Gastroesophageal sphincter (tissue), 3 donors: ENCODE data around the gene ZNF185.

Experiments used
- CTCF ChIP-seq, 4 experiments: fragments of 200-600 bp in 2 of 4; fragments of 450-650 bp in 2 of 4; sonication (generic) in 1 of 4; IDR thresholded peaks; one replicate each; pipeline ENCODE4 v1.5.1; 2017 to 2019; ENCODE audit warnings: antibody characterized with exemption in 4 of 4, mild to moderate bottlenecking in 2 of 4, moderate library complexity in 2 of 4
- POLR2A ChIP-seq, 2 donors: fragments of 450-650 bp; IDR thresholded peaks; one replicate each; pipeline ENCODE4 v1.6.1; 2017; ENCODE audit warnings: antibody characterized with exemption in 2 of 2, mild to moderate bottlenecking in 2 of 2, moderate library complexity in 1 of 2
- POLR2AphosphoS5 ChIP-seq: sonication (generic); formaldehyde crosslinking; IDR thresholded peaks from one replicate; pipeline ENCODE4 v1.6.1; 2017; ENCODE audit warnings: antibody characterized with exemption

- TF ChIP-seq POLR2A (IDR thresholded peaks at IDR 0.05) (no peak), POLR2AphosphoS5 (no peak), CTCF (IDR thresholded peaks at IDR 0.05) (no peak)
These were observed 32.6 kb downstream of the ZNF185 start for GRCh38 chrX:152930516-152930915.
